HepG2 (cell line): ENCODE data around the gene PDZD7. TPM values are rescaled to one million over a fixed set of nuclear protein-coding genes. Genes with fewer than 3 reads are reported as not detected.
A peak's percentile ranks its signal among the peaks of the same experiment; 100 is the strongest.

Source experiments
- CCAR2 ChIP-seq: fragments of 200-400 bp; formaldehyde crosslinking; optimal IDR thresholded peaks from 2 replicates; pipeline ENCODE3; 2018; ENCODE audit warnings: low read depth, mild to moderate bottlenecking, low read length, moderate library complexity
- CCDC6 ChIP-seq: sonication (generic); formaldehyde crosslinking; IDR thresholded peaks from 2 replicates; pipeline ENCODE4 v1.8.1; 2022; ENCODE audit warnings: mild to moderate bottlenecking, missing genetic modification reagents, moderate library complexity
- HES4 ChIP-seq: sonication (generic); formaldehyde crosslinking; IDR thresholded peaks from 2 replicates; pipeline ENCODE4 v1.9.0; 2021; ENCODE audit warnings: mild to moderate bottlenecking, missing genetic modification reagents, borderline replicate concordance
- IKZF1 ChIP-seq: fragments of 450-650 bp; IDR thresholded peaks from 2 replicates; pipeline ENCODE4 v1.7.1; 2016
- NONO ChIP-seq, 2 experiments: fragments of 450-650 bp in 1 of 2; sonication (generic) in 1 of 2; formaldehyde crosslinking in 1 of 2; IDR thresholded peaks in 1 of 2; conservative IDR thresholded peaks in 1 of 2; 2 replicates each; pipeline versions ENCODE4 v1.6.1 to v1.8.0; 2017 to 2022; ENCODE audit warnings: mild to moderate bottlenecking in 1 of 2, missing genetic modification reagents in 1 of 2, moderate library complexity in 1 of 2
- ZBTB7B ChIP-seq: sonication (generic); formaldehyde crosslinking; IDR thresholded peaks from 2 replicates; pipeline ENCODE4 v1.4.0; 2020; ENCODE audit warnings: missing genetic modification reagents
- ZC3H13 ChIP-seq: sonication (generic); formaldehyde crosslinking; IDR thresholded peaks from 2 replicates; pipeline ENCODE4 v1.8.1; 2023; ENCODE audit warnings: mild to moderate bottlenecking, missing genetic modification reagents, moderate library complexity
- ZNF589 ChIP-seq: sonication (generic); formaldehyde crosslinking; conservative IDR thresholded peaks from 2 replicates; pipeline ENCODE4 v1.8.0; 2022; ENCODE audit warnings: mild to moderate bottlenecking, moderate library complexity, missing genetic modification reagents
- ZNF616 ChIP-seq: sonication (generic); formaldehyde crosslinking; IDR thresholded peaks from 2 replicates; pipeline ENCODE4 v1.5.0; 2020; ENCODE audit warnings: low read depth, mild to moderate bottlenecking, missing genetic modification reagents
- polyA plus RNA-seq, 8 experiments: library from polyadenylated mRNA; depleted of rRNA in 3 of 8; stranded (reverse) in 7 of 8; unstranded in 1 of 8; fragments of >200 nt; fragmentation: Illumina TruSeq in 4 of 8; extraction: Trizol in 4 of 8; gene quantifications; 2 replicates each; pipeline versions ENCODE4 v1.2.1 to v1.2.3, GENCODE V29; 2011 to 2016; ENCODE audit warnings: low read depth in 4 of 8, missing spikeins in 1 of 8, mixed read lengths in 1 of 8; ENCODE audit not compliant: insufficient read depth in 1 of 8
- total RNA-seq, 5 experiments: library from RNA; depleted of rRNA; stranded (reverse); fragments of >200 nt; fragmentation: Illumina TruSeq; extraction: Trizol; gene quantifications; 2 replicates each; pipeline ENCODE4 v1.2.3, GENCODE V29; 2016; ENCODE audit warnings: low read depth in 1 of 5
- TF ChIP-seq, protein P1 (sequence below): sonication (generic); formaldehyde crosslinking; IDR thresholded peaks from 2 replicates; pipeline ENCODE4 v1.5.0; 2020; ENCODE audit warnings: missing genetic modification reagents
- TF ChIP-seq, protein P2 (sequence below): sonication (generic); formaldehyde crosslinking; IDR thresholded peaks from 2 replicates; pipeline ENCODE4 v1.8.1; 2023; ENCODE audit warnings: mild to moderate bottlenecking, missing genetic modification reagents, borderline replicate concordance
- TF ChIP-seq, protein P3 (sequence below): sonication (generic); formaldehyde crosslinking; IDR thresholded peaks from 2 replicates; pipeline ENCODE4 v1.4.0; 2020; ENCODE audit warnings: missing genetic modification reagents, mild to moderate bottlenecking, borderline replicate concordance
- TF ChIP-seq, protein P4 (sequence below): sonication (generic); formaldehyde crosslinking; IDR thresholded peaks from 2 replicates; pipeline ENCODE4 v1.4.0; 2020; ENCODE audit warnings: missing genetic modification reagents; ENCODE audit errors: not compliant biosample characterization
- TF ChIP-seq, protein P5 (sequence below): IDR thresholded peaks from 2 replicates; pipeline ENCODE4 v1.6.1; 2016; ENCODE audit warnings: low read depth, missing genetic modification reagents, missing compliant biosample characterization

The PDZD7 gene
- total and polyA plus RNA-seq, 2 of the 13 experiments (the other 11 are each of a cell fraction or from before 2014, with no cell fraction given), result 0.58 to 0.73 TPM

DNA sequence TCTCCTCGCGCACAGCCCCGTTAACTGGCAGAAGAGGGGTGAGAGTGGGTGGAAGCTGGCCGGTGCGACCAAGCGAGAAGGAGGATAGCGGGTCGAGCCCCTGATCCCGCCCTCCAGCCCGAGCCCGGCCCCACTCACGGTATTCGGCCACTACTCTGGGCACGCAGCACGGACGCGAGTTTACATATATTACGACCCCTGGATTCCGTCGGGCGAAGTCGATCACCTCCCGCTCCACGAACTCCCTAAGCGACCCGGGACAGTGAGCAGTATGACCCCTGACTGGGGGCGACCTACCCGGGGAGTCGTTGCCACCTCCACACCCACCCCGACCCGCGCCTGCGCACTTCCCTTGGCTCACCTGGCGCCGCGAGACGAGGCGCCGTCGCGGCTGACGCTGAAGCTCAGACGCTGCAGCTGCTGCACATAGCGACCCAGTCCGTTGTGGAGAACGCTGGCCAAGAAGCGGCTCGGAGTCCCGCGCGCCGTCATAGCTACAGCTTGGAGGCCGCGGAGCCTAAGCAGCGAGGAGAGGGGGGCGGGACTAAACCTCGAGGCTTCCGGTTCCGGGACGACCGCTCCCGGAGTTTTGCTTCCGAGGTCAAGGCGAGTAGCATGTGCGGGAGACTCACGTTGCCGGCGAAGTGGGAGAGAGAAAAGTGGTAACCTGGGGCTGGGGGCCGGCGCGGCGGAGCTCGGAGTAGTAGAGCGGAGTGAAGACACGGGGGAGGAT is 43.8 kb downstream of the PDZD7 start, which contains the start of the genes MRPL43 and TWNK (continued):
- TF ChIP-seq, protein P1, sequence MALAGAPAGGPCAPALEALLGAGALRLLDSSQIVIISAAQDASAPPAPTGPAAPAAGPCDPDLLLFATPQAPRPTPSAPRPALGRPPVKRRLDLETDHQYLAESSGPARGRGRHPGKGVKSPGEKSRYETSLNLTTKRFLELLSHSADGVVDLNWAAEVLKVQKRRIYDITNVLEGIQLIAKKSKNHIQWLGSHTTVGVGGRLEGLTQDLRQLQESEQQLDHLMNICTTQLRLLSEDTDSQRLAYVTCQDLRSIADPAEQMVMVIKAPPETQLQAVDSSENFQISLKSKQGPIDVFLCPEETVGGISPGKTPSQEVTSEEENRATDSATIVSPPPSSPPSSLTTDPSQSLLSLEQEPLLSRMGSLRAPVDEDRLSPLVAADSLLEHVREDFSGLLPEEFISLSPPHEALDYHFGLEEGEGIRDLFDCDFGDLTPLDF (CRISPR knock-in tag), result no peak; the same call in 1 of the 2 replicates
- TF ChIP-seq IKZF1 (no peak), CCAR2 (no peak), ZBTB7B (no peak), CCDC6 (no peak), ZNF616 (CRISPR knock-in tag) (peak; percentile 57; the same call in 1 of the 2 replicates), HES4 (CRISPR knock-in tag) (0 out of 2 replicates have a peak, but pooled peaks have one; percentile 15), ZC3H13 (CRISPR knock-in tag) (peak; percentile 99), ZNF589 (CRISPR knock-in tag) (peak; percentile 93), NONO (IDR thresholded peaks at IDR 0.05) (no peak), NONO (CRISPR knock-in tag; conservative IDR thresholded peaks at IDR 0.05) (peak; percentile 88)
- TF ChIP-seq, protein P2, sequence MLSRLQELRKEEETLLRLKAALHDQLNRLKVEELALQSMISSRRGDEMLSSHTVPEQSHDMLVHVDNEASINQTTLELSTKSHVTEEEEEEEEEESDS, result 0 out of 2 replicates have a peak, but pooled peaks have one; percentile 47
- TF ChIP-seq, protein P3, sequence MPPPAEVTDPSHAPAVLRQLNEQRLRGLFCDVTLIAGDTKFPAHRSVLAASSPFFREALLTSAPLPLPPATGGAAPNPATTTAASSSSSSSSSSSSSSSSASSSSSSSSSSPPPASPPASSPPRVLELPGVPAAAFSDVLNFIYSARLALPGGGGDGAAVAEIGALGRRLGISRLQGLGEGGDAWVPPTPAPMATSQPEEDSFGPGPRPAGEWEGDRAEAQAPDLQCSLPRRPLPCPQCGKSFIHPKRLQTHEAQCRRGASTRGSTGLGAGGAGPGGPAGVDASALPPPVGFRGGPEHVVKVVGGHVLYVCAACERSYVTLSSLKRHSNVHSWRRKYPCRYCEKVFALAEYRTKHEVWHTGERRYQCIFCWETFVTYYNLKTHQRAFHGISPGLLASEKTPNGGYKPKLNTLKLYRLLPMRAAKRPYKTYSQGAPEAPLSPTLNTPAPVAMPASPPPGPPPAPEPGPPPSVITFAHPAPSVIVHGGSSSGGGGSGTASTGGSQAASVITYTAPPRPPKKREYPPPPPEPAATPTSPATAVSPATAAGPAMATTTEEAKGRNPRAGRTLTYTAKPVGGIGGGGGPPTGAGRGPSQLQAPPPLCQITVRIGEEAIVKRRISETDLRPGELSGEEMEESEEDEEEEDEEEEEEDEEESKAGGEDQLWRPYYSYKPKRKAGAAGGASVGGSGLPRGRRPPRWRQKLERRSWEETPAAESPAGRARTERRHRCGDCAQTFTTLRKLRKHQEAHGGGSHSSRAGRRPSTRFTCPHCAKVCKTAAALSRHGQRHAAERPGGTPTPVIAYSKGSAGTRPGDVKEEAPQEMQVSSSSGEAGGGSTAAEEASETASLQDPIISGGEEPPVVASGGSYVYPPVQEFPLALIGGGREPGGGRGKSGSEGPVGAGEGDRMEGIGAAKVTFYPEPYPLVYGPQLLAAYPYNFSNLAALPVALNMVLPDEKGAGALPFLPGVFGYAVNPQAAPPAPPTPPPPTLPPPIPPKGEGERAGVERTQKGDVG (CRISPR knock-in tag), result peak; percentile 51; the same call in 1 of the 2 replicates
- TF ChIP-seq, protein P4, sequence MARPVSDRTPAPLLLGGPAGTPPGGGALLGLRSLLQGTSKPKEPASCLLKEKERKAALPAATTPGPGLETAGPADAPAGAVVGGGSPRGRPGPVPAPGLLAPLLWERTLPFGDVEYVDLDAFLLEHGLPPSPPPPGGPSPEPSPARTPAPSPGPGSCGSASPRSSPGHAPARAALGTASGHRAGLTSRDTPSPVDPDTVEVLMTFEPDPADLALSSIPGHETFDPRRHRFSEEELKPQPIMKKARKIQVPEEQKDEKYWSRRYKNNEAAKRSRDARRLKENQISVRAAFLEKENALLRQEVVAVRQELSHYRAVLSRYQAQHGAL (CRISPR knock-in tag), result no peak
- TF ChIP-seq, protein P5, sequence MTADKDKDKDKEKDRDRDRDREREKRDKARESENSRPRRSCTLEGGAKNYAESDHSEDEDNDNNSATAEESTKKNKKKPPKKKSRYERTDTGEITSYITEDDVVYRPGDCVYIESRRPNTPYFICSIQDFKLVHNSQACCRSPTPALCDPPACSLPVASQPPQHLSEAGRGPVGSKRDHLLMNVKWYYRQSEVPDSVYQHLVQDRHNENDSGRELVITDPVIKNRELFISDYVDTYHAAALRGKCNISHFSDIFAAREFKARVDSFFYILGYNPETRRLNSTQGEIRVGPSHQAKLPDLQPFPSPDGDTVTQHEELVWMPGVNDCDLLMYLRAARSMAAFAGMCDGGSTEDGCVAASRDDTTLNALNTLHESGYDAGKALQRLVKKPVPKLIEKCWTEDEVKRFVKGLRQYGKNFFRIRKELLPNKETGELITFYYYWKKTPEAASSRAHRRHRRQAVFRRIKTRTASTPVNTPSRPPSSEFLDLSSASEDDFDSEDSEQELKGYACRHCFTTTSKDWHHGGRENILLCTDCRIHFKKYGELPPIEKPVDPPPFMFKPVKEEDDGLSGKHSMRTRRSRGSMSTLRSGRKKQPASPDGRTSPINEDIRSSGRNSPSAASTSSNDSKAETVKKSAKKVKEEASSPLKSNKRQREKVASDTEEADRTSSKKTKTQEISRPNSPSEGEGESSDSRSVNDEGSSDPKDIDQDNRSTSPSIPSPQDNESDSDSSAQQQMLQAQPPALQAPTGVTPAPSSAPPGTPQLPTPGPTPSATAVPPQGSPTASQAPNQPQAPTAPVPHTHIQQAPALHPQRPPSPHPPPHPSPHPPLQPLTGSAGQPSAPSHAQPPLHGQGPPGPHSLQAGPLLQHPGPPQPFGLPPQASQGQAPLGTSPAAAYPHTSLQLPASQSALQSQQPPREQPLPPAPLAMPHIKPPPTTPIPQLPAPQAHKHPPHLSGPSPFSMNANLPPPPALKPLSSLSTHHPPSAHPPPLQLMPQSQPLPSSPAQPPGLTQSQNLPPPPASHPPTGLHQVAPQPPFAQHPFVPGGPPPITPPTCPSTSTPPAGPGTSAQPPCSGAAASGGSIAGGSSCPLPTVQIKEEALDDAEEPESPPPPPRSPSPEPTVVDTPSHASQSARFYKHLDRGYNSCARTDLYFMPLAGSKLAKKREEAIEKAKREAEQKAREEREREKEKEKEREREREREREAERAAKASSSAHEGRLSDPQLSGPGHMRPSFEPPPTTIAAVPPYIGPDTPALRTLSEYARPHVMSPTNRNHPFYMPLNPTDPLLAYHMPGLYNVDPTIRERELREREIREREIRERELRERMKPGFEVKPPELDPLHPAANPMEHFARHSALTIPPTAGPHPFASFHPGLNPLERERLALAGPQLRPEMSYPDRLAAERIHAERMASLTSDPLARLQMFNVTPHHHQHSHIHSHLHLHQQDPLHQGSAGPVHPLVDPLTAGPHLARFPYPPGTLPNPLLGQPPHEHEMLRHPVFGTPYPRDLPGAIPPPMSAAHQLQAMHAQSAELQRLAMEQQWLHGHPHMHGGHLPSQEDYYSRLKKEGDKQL (CRISPR knock-in tag), result no peak
